HCT116 (cell line): ENCODE results near the gene PDE4D. TPM values are rescaled to one million over a fixed set of nuclear protein-coding genes. Genes with fewer than 3 reads are reported as not detected.

Experiments used
- ATAC-seq: fragments of 200-7000 bp; cut with Tn5 transposase; 2 replicates; pipeline ENCODE4 v1.9.1; 2020; ENCODE audit warnings: mild to moderate bottlenecking, moderate library complexity
- BruUV-seq: library from RNA; stranded (reverse); fragments of 400-500 nt; replicated peaks from 2 replicates; lab custom pipeline; 2021; lab: Mats Ljungman, UMichigan
- CTCF ChIA-PET: fragments of 300-600 bp; sonication (Branson Sonifier 250); formaldehyde crosslinking; loops from one replicate; lab custom pipeline; 2021; ENCODE audit warnings: antibody characterized with exemption; lab: Charles Lee
- POLR2A ChIA-PET: fragments of 300-600, 350-600 bp; sonication (Branson Sonifier 250); formaldehyde crosslinking; loops from one replicate; lab custom pipeline; 2021; ENCODE audit warnings: antibody characterized with exemption; lab: Charles Lee
- RAD21 ChIA-PET, 2 experiments: fragments of 300-600 bp; sonication (Branson Sonifier 250); formaldehyde crosslinking; loops; one replicate each; lab custom pipeline; 2023; ENCODE audit warnings: low total read pairs in 2 of 2; ENCODE audit not compliant: uncharacterized antibody in 2 of 2, unreplicated experiment in 2 of 2, low non-redundant PET in 1 of 2; lab: Charles Lee
- DNase-seq: peaks from one replicate; pipeline ENCODE4 v3.0.0-alpha.2; 2010; ENCODE audit warnings: low read depth, low spot score
- H2AFZ ChIP-seq: fragments of 200-600 bp; shearing (Covaris generic), sonication (generic); 2 replicates; pipeline ENCODE4 v1.6.1; 2017; ENCODE audit warnings: low read depth, mixed run types, mixed read lengths, antibody characterized with exemption, low read length; ENCODE audit not compliant: poor library complexity, severe bottlenecking
- H3K27ac ChIP-seq: 2 replicates; pipeline ENCODE4 v1.5.1; 2012; ENCODE audit warnings: low read depth, low read length
- H3K27me3 ChIP-seq: fragments of 200-600 bp; sonication (generic); 2 replicates; pipeline ENCODE4 v1.6.1; 2016; ENCODE audit warnings: mixed run types, low read length, mixed read lengths; ENCODE audit not compliant: insufficient read depth
- H3K36me3 ChIP-seq, 2 experiments: fragments of 200-500 bp in 1 of 2; fragments of 200-600 bp in 1 of 2; sonication (Bioruptor generic) in 1 of 2; sonication (generic) in 1 of 2; 2 replicates each; pipeline versions ENCODE4 v1.5.1 to v1.6.1; 2014 to 2016; ENCODE audit warnings: low read length in 2 of 2, inconsistent platforms in 1 of 2, mixed read lengths in 1 of 2, mixed run types in 1 of 2; ENCODE audit not compliant: insufficient read depth in 2 of 2, control insufficient read depth in 1 of 2
- H3K4me1 ChIP-seq, 2 experiments: fragments of 200-600 bp in 1 of 2; sonication (generic) in 1 of 2; 2 replicates each; pipeline versions ENCODE4 v1.5.1 to v1.6.1; 2012 to 2017; ENCODE audit warnings: low read length in 2 of 2, inconsistent platforms in 1 of 2, mild to moderate bottlenecking in 1 of 2, mixed read lengths in 1 of 2, mixed run types in 1 of 2, moderate library complexity in 1 of 2; ENCODE audit not compliant: insufficient read depth in 2 of 2, control insufficient read depth in 1 of 2
- H3K4me2 ChIP-seq: fragments of 200-600 bp; sonication (generic); 2 replicates; pipeline ENCODE4 v1.6.1; 2017; ENCODE audit warnings: mixed run types, low read length, mixed read lengths
- H3K4me3 ChIP-seq, 2 experiments: fragments of 200-600 bp in 1 of 2; sonication (generic) in 1 of 2; replicated peaks in 1 of 2; 2 replicates each; pipeline ENCODE4 v1.5.1; 2011 to 2016; ENCODE audit warnings: low read length in 2 of 2, control low read depth in 1 of 2, low read depth in 1 of 2, mild to moderate bottlenecking in 1 of 2, mixed read lengths in 1 of 2, mixed run types in 1 of 2
- H3K79me2 ChIP-seq: fragments of 200-600 bp; sonication (generic); 2 replicates; pipeline ENCODE4 v1.6.1; 2017; ENCODE audit warnings: mild to moderate bottlenecking, mixed run types, low read length, moderate library complexity, mixed read lengths; ENCODE audit not compliant: insufficient read depth
- H3K9ac ChIP-seq: fragments of 200-600 bp; sonication (generic); 2 replicates; pipeline ENCODE4 v1.6.1; 2016; ENCODE audit warnings: low read length, mixed read lengths
- H3K9me2 ChIP-seq: fragments of 200-600 bp; sonication (generic), shearing (Covaris generic); 2 replicates; pipeline ENCODE4 v1.6.1; 2017; ENCODE audit warnings: mixed run types, mild to moderate bottlenecking, moderate library complexity; ENCODE audit not compliant: insufficient read depth
- H3K9me3 ChIP-seq, 2 experiments: fragments of 200-500 bp in 1 of 2; fragments of 200-600 bp in 1 of 2; sonication (Bioruptor generic) in 1 of 2; sonication (generic) in 1 of 2; 2 replicates each; pipeline ENCODE4 v1.6.1; 2014 to 2017; ENCODE audit warnings: low read length in 2 of 2, mixed read lengths in 2 of 2, inconsistent platforms in 1 of 2, low read depth in 1 of 2, mild to moderate bottlenecking in 1 of 2, mixed run types in 1 of 2, moderate library complexity in 1 of 2; ENCODE audit not compliant: control insufficient read depth in 1 of 2, insufficient read depth in 1 of 2
- H4K20me1 ChIP-seq: fragments of 200-600 bp; sonication (generic), shearing (Covaris generic); 2 replicates; pipeline ENCODE4 v1.6.1; 2017; ENCODE audit warnings: mixed run types, mild to moderate bottlenecking, moderate library complexity; ENCODE audit not compliant: insufficient read depth
- CTCF ChIP-seq, 3 experiments: fragments of 200-600 bp in 1 of 3; sonication (generic) in 1 of 3; IDR thresholded peaks in 2 of 3; conservative IDR thresholded peaks in 1 of 3; 2 replicates each; pipeline ENCODE4 v1.5.1; 2012 to 2017; ENCODE audit warnings: low read depth in 2 of 3, low read length in 2 of 3, antibody characterized with exemption in 1 of 3, borderline replicate concordance in 1 of 3, control low read depth in 1 of 3, mild to moderate bottlenecking in 1 of 3, mixed read lengths in 1 of 3, mixed run types in 1 of 3, moderate library complexity in 1 of 3; ENCODE audit not compliant: insufficient read depth in 1 of 3
- EGR1 ChIP-seq: IDR thresholded peaks from 2 replicates; pipeline ENCODE4 v1.6.1; 2012; ENCODE audit warnings: low read depth
- EZH2 ChIP-seq: fragments of 200-600 bp; sonication (generic); IDR thresholded peaks from 2 replicates; pipeline ENCODE4 v1.6.1; 2017; ENCODE audit warnings: antibody characterized with exemption, mixed run types
- FOSL1 ChIP-seq: IDR thresholded peaks from 2 replicates; pipeline ENCODE4 v1.6.1; 2012; ENCODE audit warnings: low read depth
- POLR2A ChIP-seq: IDR thresholded peaks from 2 replicates; pipeline ENCODE4 v1.7.0; 2011; ENCODE audit warnings: borderline replicate concordance; ENCODE audit not compliant: insufficient read depth, insufficient read length; ENCODE audit errors: extremely low read depth
- POLR2AphosphoS5 ChIP-seq: IDR thresholded peaks from 2 replicates; pipeline ENCODE4 v1.6.1; 2011; ENCODE audit warnings: mild to moderate bottlenecking, low read depth, low read length, moderate library complexity
- REST ChIP-seq: IDR thresholded peaks from 2 replicates; pipeline ENCODE4 v1.6.1; 2012; ENCODE audit warnings: low read depth
- SIN3A ChIP-seq: IDR thresholded peaks from 2 replicates; pipeline ENCODE4 v1.6.1; 2012; ENCODE audit warnings: low read depth
- SRF ChIP-seq: IDR thresholded peaks from 2 replicates; pipeline ENCODE4 v1.6.1; 2012; ENCODE audit warnings: low read depth
- TCF7L2 ChIP-seq: IDR thresholded peaks from 2 replicates; pipeline ENCODE4 v1.7.0; 2011; ENCODE audit warnings: borderline replicate concordance, inconsistent platforms; ENCODE audit not compliant: insufficient read depth, insufficient read length; ENCODE audit errors: extremely low read depth
- YY1 ChIP-seq: IDR thresholded peaks from 2 replicates; pipeline ENCODE4 v1.6.1; 2011; ENCODE audit warnings: low read length, low read depth, moderate library complexity, mild to moderate bottlenecking; ENCODE audit not compliant: insufficient replicate concordance; ENCODE audit errors: extremely low read depth
- ZFX ChIP-seq: fragments of 450-650 bp; IDR thresholded peaks from 2 replicates; pipeline ENCODE4 v1.6.1; 2017
- intact Hi-C: fragments of 100-400 bp; cut with micrococcal nuclease; formaldehyde crosslinking; loops from 2 replicates; pipeline ENCODE4 v1.10.0; 2022
- total RNA-seq: library from RNA; stranded (reverse); gene quantifications from one replicate; pipeline ENCODE4 v1.2.1, GENCODE V29; 2021; ENCODE audit not compliant: unreplicated experiment
- TF ChIP-seq, protein P1 (sequence below): IDR thresholded peaks from 2 replicates; pipeline ENCODE4 v1.6.1; 2012
- TF ChIP-seq, protein P2 (sequence below): IDR thresholded peaks from 2 replicates; pipeline ENCODE4 v1.6.1; 2012

PDE4D gene
- total RNA-seq, 1 experiment from 2014 or later, result 1.1 TPM

- ChIA-PET POLR2A (no interaction called here), CTCF (no interaction called here), RAD21 (no interaction called here)
- H2AFZ ChIP-seq, result no peak overlapping the region
- H3K36me3 ChIP-seq, result no peaks in the 10 kb centered on the region
- H4K20me1 ChIP-seq, result no peaks in the 10 kb centered on the region
- no TSS peak for BruUV-seq
- no peak overlapping the region for H3K4me3 ChIP-seq
- no peak overlapping the region for H3K4me2 ChIP-seq
- TF ChIP-seq SIN3A, result no peak
- TF ChIP-seq CTCF (IDR thresholded peaks at IDR 0.05 in 2 of 3, conservative IDR thresholded peaks at IDR 0.05 in 1 of 3; ENCODE audit: borderline replicate concordance in 1 of 3, insufficient read depth in 1 of 3, low read depth in 2 of 3, low read length in 2 of 3), result no peak
- no peak for TF ChIP-seq EZH2
- no peak for TF ChIP-seq YY1
- TF ChIP-seq TCF7L2, result no peak
- no peak for TF ChIP-seq ZFX
- TF ChIP-seq POLR2AphosphoS5, result no peak
- no peak for TF ChIP-seq REST
- TF ChIP-seq FOSL1, result no peak
- no peak for TF ChIP-seq EGR1
- TF ChIP-seq, protein P1, sequence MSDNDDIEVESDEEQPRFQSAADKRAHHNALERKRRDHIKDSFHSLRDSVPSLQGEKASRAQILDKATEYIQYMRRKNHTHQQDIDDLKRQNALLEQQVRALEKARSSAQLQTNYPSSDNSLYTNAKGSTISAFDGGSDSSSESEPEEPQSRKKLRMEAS, result no peak
- TF ChIP-seq SRF, result no peak
- TF ChIP-seq POLR2A, result no peak
- TF ChIP-seq, protein P2, sequence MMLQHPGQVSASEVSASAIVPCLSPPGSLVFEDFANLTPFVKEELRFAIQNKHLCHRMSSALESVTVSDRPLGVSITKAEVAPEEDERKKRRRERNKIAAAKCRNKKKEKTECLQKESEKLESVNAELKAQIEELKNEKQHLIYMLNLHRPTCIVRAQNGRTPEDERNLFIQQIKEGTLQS, result no peak
- DNase-seq, result no peak
- no peaks in the 10 kb centered on the region for H3K79me2 ChIP-seq
- intact Hi-C loops, result no loop called here
- H3K9ac ChIP-seq, result no peak overlapping the region
- H3K27me3 ChIP-seq, result peaks cover 5% of the 10 kb centered on the region; the same call in 1 of the 2 replicates
- no peak overlapping the region for H3K27ac ChIP-seq
- H3K4me1 ChIP-seq, result no peaks in the 10 kb centered on the region
- H3K9me2 ChIP-seq, result no peaks in the 10 kb centered on the region
- no peak for ATAC-seq
- no peaks in the 10 kb centered on the region for H3K9me3 ChIP-seq
Observed at GRCh38 chr5:58963361-58963760, 930.2 kb downstream of the PDE4D start.
